Right lobe of liver (tissue), 6 donors: ENCODE data around the gene CFL2. TPM values are rescaled to one million over a fixed set of nuclear protein-coding genes. Genes with fewer than 3 reads are reported as not detected.
A peak's percentile ranks its signal among the peaks of the same experiment; 100 is the strongest.

Experiments used
- ATAC-seq, 4 donors: fragments of 200-7000 bp; cut with Tn5 transposase; one replicate each; pipeline ENCODE4 v1.9.1; 2020; ENCODE audit warnings: mild to moderate bottlenecking in 4 of 4, moderate library complexity in 4 of 4
- DNase-seq, 3 donors: peaks; one replicate each; pipeline ENCODE4 v3.0.0-alpha.2; 2020
- H3K27ac ChIP-seq, 3 donors: fragments of 200-600 bp; one replicate each; pipeline ENCODE4 v1.8.0; 2022
- H3K27me3 ChIP-seq, 2 donors: fragments of 200-600 bp; one replicate each; pipeline ENCODE4 v1.8.0; 2022
- H3K36me3 ChIP-seq, 4 donors: fragments of 200-600 bp; sonication (generic) in 1 of 4; one replicate each; pipeline versions ENCODE4 v1.5.1 to v1.8.0; 2017 to 2022; ENCODE audit warnings: control low read depth in 1 of 4
- H3K4me1 ChIP-seq, 4 donors: fragments of 200-600 bp; sonication (generic) in 1 of 4; one replicate each; pipeline versions ENCODE4 v1.5.1 to v1.8.0; 2017 to 2022; ENCODE audit warnings: control low read depth in 1 of 4
- H3K4me3 ChIP-seq, 3 donors: fragments of 200-600 bp; one replicate each; pipeline ENCODE4 v1.8.0; 2022
- H3K9me3 ChIP-seq, 4 donors: fragments of 200-600 bp; sonication (generic) in 1 of 4; one replicate each; pipeline versions ENCODE4 v1.5.1 to v1.8.0; 2017 to 2022; ENCODE audit warnings: control low read depth in 1 of 4
- POLR2A ChIP-seq: fragments of 450-650 bp; IDR thresholded peaks from one replicate; pipeline ENCODE4 v1.6.1; 2017; ENCODE audit warnings: antibody characterized with exemption, mild to moderate bottlenecking
- WGBS: methylation state at CpG from one replicate; pipeline ENCODE4 v1.1.6; 2018; ENCODE audit warnings: low coverage, low lambda C conversion rate; ENCODE audit not compliant: insufficient coverage; ENCODE audit errors: missing lambda C conversion rate; 5-methylcytosine and 5-hydroxymethylcytosine counted together
- intact Hi-C, 2 donors: fragments of 100-400 bp; cut with DNase I; formaldehyde crosslinking; loops; one replicate each; pipeline versions ENCODE4 v1.11.2 to v1.14.1; 2022
- total RNA-seq, 6 experiments: library from RNA; depleted of rRNA in 2 of 6; stranded (reverse); fragments of >200 nt in 2 of 6; fragmentation: NEBNext Ultra II Directional in 3 of 6; extraction: Animal tissue kit (Norgen Biotek cat#: 25700) in 3 of 6; gene quantifications; one replicate each; pipeline versions ENCODE4 v1.1.0 to v1.2.4, GENCODE V29; 2016 to 2023
- TF ChIP-seq, protein P1 (sequence below), 4 donors: fragments of 200-600 bp in 3 of 4; fragments of 450-650 bp in 1 of 4; IDR thresholded peaks; one replicate each; pipeline versions ENCODE4 v1.5.1 to v1.8.0; 2016 to 2022; ENCODE audit warnings: antibody characterized with exemption in 4 of 4, mild to moderate bottlenecking in 2 of 4
- donor health status: DM: no; HTN: yes; CAD: no.
- donor health status: DM: no; HTN: no; CAD: no.
- donor health status: DM: no; HTN: no; CAD: no.
- donor health status: DM: no; HTN: yes; CAD: no.
- donor health status: DM: no; HTN: yes; CAD: no.

The CFL2 gene
- total RNA-seq, 6 experiments from 2014 or later, result 74.2 to 95.3 (median 78.3) TPM

DNA sequence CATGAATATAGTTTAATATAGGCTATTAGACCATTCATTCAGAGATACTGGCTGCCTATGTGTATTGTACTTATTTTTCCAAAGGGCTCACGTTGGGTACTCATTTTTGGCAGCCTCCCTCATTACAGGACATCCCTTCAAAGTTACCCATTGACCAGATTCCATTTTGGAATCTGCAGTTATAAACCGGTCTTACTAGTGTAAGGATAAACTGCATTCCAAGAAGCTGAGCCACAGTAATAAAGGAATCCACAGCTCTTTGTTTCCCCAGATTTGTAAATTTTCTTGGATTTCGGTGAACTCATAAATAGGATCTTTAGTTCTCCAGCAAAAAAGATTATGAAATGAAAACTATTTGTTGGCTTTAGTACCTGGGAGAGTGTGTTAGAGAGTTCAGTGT, 18.9 kb upstream of the CFL2 start:
- 66% methylated on average over 3 of the region's 3 CpGs for WGBS
- intact Hi-C loops, result no loop called here
- H3K4me1 ChIP-seq, result no peaks in the 10 kb centered on the region
- TF ChIP-seq POLR2A, result no peak
- TF ChIP-seq, protein P1, sequence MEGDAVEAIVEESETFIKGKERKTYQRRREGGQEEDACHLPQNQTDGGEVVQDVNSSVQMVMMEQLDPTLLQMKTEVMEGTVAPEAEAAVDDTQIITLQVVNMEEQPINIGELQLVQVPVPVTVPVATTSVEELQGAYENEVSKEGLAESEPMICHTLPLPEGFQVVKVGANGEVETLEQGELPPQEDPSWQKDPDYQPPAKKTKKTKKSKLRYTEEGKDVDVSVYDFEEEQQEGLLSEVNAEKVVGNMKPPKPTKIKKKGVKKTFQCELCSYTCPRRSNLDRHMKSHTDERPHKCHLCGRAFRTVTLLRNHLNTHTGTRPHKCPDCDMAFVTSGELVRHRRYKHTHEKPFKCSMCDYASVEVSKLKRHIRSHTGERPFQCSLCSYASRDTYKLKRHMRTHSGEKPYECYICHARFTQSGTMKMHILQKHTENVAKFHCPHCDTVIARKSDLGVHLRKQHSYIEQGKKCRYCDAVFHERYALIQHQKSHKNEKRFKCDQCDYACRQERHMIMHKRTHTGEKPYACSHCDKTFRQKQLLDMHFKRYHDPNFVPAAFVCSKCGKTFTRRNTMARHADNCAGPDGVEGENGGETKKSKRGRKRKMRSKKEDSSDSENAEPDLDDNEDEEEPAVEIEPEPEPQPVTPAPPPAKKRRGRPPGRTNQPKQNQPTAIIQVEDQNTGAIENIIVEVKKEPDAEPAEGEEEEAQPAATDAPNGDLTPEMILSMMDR (IDR thresholded peaks at IDR 0.05), result no peak
- no peak overlapping the region for H3K27ac ChIP-seq
- no peaks in the 10 kb centered on the region for H3K36me3 ChIP-seq
- no peak for DNase-seq
- H3K4me3 ChIP-seq, result no peak overlapping the region
- no peaks in the 10 kb centered on the region for H3K9me3 ChIP-seq
- no peak for ATAC-seq
- H3K27me3 ChIP-seq, result no peaks in the 10 kb centered on the region

GRCh38 chr14:34732802-34733201, 18.4 kb upstream of the CFL2 start:
- no peak overlapping the region for H3K27ac ChIP-seq
- H3K4me1 ChIP-seq, result no peaks in the 10 kb centered on the region
- no peaks in the 10 kb centered on the region for H3K9me3 ChIP-seq
- no peak for TF ChIP-seq POLR2A
- TF ChIP-seq, protein P1 (IDR thresholded peaks at IDR 0.05), result no peak
- H3K4me3 ChIP-seq, result no peak overlapping the region
- DNase-seq (no peak), ATAC-seq (no peak)
- H3K36me3 ChIP-seq, result no peaks in the 10 kb centered on the region
- intact Hi-C loops, result no loop called here
- no peaks in the 10 kb centered on the region for H3K27me3 ChIP-seq
- WGBS, result 61% methylated on average over 4 of the region's 4 CpGs

- no peaks in the 10 kb centered on the region for H3K27me3 ChIP-seq
- H3K36me3 ChIP-seq, result no peaks in the 10 kb centered on the region
- intact Hi-C loops, result loop anchor here in 1 of 2 donors (10.0 kb wide), 1 partner anchor 49 kb away; no protein-coding TSS in a partner anchor
- H3K4me1 ChIP-seq, result peaks cover 0 to 3% (median 0%) of the 10 kb centered on the region in 4 donors
- DNase-seq (no peak), ATAC-seq (no peak)
- 100% methylated on average over 3 of the region's 3 CpGs for WGBS
- H3K9me3 ChIP-seq, result no peaks in the 10 kb centered on the region
- TF ChIP-seq, protein P1 (IDR thresholded peaks at IDR 0.05), result no peak
- no peak for TF ChIP-seq POLR2A
- H3K27ac ChIP-seq, result no peak overlapping the region
- no peak overlapping the region for H3K4me3 ChIP-seq
These were observed 9.5 kb upstream of the CFL2 start for GRCh38 chr14:34723867-34724266.

GRCh38 chr14:34722723-34723545, 8.5 kb upstream of the CFL2 start:
- no peak for DNase-seq
- intact Hi-C loops, result loop anchor here in 1 of 2 donors (10.0 kb wide), 1 partner anchor 48 kb away; no protein-coding TSS in a partner anchor
- 6% methylated on average over 10 of the region's 10 CpGs for WGBS

More at GRCh38 chr14:34722723-34723545, 8.5 kb upstream of the CFL2 start:
- H3K27ac ChIP-seq, result no peak overlapping the region
- H3K27me3 ChIP-seq, result no peaks in the 10 kb centered on the region
- no peaks in the 10 kb centered on the region for H3K9me3 ChIP-seq
- H3K4me3 ChIP-seq, result no peak overlapping the region
- TF ChIP-seq, protein P1 (IDR thresholded peaks at IDR 0.05), result peak; percentile 79 to 85 (median 82)
- no peak for TF ChIP-seq POLR2A
- H3K36me3 ChIP-seq, result no peaks in the 10 kb centered on the region
- peaks cover 0 to 3% (median 0%) of the 10 kb centered on the region in 4 donors for H3K4me1 ChIP-seq
- ATAC-seq, result peak; percentile 79 to 95 (median 93)
